NCI-H2029 treated with DMSO at 0.1 percent for 48 hours (cell line): Measurements from ENCODE around the gene GPR158.

Experiments used
- DNase-seq: peaks from one replicate; lab custom pipeline; 2025; lab: John Stamatoyannopoulos, UW

Gene GPR158

DNA sequence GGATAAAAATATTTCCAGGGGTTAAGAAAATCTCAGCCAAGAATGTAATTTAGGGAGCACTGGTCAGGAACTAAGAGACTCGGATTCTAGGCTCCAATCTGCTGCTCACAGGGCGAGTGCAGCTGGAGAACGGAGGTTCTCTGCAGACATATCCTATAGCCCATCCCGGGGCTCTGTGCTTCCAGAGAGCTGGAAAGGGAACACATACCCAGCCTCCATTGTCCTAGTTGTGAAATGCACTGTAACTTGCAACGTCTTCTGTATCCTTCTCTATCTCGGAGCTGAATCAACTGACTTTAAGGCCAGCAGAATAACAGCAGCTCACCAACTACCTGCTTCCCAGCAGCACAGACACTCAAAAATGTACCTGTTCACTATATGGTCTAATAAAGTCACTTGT, 408.2 kb downstream of the GPR158 start:
- no peak for DNase-seq

- DNase-seq: no peak
These were observed 425.9 kb downstream of the GPR158 start for GRCh38 chr10:25600651-25601050.

DNA sequence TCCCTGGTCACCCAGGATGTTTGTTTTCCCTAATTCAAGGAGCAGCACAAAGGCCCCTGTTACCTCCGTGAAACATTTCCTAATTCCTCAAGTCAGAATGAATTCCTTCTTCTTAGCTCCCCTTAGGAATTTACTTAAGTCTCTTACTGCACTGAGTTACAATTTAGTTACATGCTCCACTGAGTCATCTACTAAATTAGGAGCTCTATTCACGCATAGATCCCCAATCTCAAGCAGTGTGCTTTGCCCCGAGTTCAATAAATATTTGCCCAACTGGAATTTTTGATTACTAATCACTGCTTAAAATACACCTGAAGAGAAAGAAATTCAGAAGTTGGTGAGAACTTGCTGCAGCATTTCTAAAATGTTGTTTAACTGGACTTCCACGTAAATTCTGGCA, 429.8 kb downstream of the GPR158 start:
- no peak for DNase-seq

DNA sequence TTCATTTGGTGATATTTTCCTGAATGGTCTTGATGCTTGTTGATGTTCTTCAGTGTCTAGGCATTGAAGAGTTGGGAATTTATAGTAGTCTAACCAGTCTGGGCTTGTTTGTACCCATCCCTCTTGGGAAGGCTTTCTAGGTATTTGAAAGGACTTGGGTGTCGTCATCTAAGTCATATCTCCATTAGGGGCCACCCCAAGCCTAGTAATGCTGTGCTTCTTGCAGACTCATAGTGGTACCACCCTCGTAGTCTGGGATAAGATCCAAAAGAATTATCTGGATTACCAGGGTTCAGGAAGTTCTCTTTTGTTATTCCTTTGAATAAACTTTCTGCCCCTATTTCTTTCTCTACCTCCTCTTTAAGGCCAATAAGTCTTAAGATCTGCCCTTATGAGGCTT, 439.9 kb downstream of the GPR158 start:
- DNase-seq: no peak

DNA sequence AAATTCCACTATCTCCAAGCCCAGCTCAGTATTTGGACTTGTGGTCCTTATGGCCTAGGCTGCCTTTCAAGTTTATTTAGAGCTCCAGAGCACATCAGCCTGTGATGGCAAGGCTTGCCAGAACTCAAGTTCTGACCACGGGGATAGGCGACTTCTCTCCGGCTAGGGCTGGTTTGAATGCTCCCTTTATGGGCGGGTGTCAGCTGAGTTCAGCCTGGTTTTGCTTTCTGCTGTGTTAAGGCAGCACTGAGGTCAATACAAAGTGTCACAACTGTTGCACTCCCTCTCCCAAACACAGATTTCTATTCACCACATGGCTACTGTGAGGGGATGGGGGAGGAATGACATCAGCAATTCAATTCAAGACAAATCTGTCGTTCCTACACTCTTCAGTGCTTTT, 441.1 kb downstream of the GPR158 start:
- no peak for DNase-seq

DNA sequence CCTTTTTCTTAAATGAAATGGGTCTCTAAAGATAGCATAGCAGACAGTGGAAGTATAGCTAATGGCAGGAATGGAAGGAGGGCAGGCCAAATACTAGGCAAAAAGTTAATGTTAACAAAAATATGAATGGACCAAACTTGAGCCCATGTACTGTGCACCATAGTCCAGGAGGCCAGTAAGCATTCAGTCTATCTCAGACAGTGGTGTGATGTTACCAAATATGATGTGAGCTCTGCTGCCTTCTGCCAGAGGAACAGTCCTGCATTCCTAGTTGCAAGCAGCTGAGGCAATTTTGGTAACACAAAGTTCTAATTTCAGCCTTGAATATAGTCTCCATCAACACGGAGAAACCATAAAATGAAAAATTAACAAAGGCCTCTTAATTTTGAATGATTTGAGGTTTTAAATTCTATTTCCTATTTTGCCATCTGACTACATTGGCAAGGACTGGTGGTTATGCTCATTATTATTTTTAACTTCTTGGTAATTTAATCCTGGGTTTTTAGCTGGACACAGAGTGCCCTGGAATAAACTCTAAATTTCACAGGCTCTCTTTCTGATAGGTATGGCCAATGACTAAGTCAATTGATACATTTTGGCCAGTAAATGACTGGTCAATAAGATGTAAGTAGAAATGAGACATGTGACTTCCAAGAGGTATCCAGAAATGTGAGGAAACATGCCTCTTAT, 442.2 kb downstream of the GPR158 start:
- no peak for DNase-seq

DNA sequence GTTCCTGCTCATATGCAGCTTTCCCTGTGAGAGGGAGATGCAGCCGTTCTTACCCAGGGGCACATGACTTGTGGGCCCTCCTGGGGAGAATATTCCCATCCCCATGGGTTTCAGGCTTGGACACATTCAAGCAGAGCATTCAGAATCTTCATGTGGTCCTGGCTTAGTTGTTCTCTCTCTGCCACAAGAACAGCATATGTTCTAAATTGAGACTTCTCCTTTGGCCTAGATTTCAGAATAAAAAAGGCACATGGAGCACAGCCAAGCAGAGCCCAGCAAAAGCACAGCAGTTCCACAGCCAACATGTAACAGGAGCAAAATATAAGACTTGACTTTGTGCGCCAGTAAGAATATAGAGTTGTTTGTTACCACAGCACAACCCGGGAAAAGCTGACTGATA, 452.8 kb downstream of the GPR158 start:
- DNase-seq: no peak

DNA sequence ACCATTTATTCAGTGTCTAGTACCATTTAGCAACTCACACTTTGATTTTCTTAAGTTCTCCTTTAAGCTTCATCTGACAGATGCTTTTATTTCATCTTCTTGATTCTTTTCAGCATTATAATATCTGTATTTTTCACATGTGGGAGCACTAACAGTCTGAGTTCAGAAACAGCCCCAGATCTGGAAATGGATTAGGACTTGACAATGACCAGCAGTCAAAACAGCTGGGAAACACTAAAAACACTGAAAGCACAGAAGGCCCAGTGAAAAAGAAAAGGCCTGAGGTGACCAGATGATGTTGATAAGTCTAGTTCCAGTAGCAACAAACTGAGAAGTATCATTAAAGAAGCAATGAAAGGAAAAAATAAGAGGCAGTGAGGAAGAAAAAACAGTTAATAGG, 454.5 kb downstream of the GPR158 start:
- DNase-seq: no peak

- DNase-seq: no peak
These were observed 456.7 kb downstream of the GPR158 start for GRCh38 chr10:25631471-25631870.

GRCh38 chr10:25632802-25633201, 458.0 kb downstream of the GPR158 start:
- no peak for DNase-seq

GRCh38 chr10:25633542-25633941, 458.7 kb downstream of the GPR158 start:
- DNase-seq: no peak

DNA sequence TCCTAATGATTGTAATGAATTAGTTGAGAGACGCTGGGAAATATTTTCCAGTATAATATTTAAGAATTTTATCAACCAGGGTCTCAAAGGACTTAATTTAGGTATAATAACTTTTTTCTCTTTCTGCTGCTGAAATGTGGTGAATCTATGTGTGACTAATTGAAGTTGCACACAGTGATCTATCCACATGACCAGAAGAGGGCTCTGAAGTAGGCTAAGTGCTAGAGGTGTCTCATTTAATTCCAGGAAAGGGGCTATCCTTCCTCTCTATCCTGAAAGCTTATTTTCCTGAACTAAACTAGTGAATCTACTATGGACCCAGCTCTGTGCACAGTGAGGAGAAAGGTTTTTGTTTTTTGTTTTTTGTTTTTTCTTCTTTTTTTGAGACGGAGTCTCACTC, 464.8 kb downstream of the GPR158 start:
- no peak for DNase-seq

DNA sequence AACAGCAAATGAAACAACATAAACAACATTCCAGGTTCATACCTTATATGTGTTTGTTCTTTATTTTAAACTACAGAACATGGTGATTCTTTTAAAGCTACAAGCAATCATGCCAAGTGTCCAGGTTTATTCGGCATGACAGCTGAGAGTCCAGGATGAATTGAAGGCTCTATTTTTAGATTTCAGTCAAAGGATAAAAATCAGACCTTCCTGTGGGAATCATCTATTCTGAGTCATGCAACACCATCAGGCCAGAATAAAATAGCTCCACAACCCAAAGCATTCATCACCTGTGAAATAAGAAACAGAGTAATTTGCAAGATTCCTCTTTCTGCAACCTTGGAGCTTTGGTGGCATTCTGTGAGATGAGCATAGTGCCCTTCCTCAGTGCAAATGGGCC, 466.8 kb downstream of the GPR158 start:
- DNase-seq: no peak

DNA sequence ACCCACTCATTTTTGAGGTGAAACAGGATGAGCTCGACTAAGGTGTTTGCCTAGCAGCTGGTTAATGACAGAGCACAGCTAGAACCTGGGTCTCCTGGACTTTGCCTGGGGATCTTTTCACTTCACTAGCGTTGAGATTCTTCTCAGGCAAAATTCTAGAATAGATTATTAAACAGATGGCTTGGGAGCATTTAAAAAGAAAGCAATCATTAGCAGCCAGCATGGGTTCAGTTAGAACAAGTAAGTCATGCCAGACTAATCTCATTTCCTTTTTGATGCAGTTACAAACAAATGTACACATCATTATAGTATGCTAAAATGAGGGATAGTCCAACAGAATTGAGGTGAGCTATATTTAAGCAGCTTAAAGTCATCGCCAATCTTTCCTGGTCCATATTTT, 467.9 kb downstream of the GPR158 start:
- no peak for DNase-seq

DNA sequence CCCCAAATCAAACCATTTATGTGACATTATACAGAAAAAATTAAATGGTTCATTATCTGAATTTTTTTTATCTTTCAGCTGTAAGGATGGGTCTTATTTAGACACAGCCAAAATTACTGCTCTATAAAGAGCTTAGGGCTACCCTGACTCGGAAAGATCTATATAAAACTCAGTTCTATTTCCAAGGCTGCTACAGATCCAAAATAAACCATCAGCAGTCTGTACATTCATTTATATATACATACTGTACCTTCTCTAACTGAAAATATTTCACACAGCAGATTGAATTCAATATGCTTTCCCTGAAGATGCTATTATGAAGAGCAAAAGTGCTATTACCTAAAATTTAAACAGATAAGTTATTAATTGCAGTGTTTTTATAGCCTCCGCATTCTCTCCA, 471.6 kb downstream of the GPR158 start:
- no peak for DNase-seq

DNA sequence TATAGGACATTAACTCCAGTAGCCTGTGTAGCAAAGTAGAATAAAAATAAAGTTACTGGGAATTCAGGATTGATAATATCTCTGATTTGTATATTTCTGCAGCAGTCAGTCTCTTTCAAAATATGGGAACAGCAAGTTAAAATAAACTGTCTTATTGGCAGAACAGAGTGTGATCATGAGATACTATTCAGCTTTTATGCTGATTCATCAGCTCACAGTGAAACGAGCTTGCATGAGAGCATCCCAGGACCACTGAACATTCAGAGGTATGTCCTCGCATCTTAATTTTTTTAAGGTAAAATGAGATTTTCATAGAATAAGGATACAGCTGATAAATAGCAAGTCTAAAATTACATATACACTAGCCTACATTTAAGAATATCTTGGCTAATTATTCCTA, 476.7 kb downstream of the GPR158 start:
- no peak for DNase-seq
